ENCODE data around the gene TMIGD3. TPM values are rescaled to one million over a fixed set of nuclear protein-coding genes. Genes with fewer than 3 reads are reported as not detected.
A peak's percentile ranks its signal among the peaks of the same experiment; 100 is the strongest.

Gene TMIGD3
- total RNA-seq, 1 donor from 2014 or later: not detected

- DNase-seq (ENCODE audit: low read depth): no peak
- Histone ChIP-seq H3K36me3 (ENCODE audit: control insufficient read depth, insufficient read depth, low read length) (no peaks in the 10 kb centered on the region), H3K4me3 (ENCODE audit: low read depth, low read length) (no peak overlapping the region), H3K27me3 (ENCODE audit: control insufficient read depth, insufficient read depth, low read length) (no peaks in the 10 kb centered on the region)
- no peak for TF ChIP-seq CTCF (IDR thresholded peaks at IDR 0.05; ENCODE audit: insufficient read depth, low read length, poor library complexity, severe bottlenecking)
Measured at GRCh38 chr1:111484391-111485026, 18.9 kb downstream of the TMIGD3 start.

GRCh38 chr1:111483876-111484275 is 19.6 kb downstream of the TMIGD3 start:
- no peak for TF ChIP-seq CTCF (IDR thresholded peaks at IDR 0.05; ENCODE audit: insufficient read depth, low read length, poor library complexity, severe bottlenecking)
- DNase-seq (ENCODE audit: low read depth): no peak
- H3K27me3 ChIP-seq (ENCODE audit: control insufficient read depth, insufficient read depth, low read length): no peaks in the 10 kb centered on the region
- H3K36me3 ChIP-seq (ENCODE audit: control insufficient read depth, insufficient read depth, low read length): no peaks in the 10 kb centered on the region
- H3K4me3 ChIP-seq (ENCODE audit: low read depth, low read length): no peak overlapping the region

- DNase-seq (ENCODE audit: low read depth): no peak
- Histone ChIP-seq H3K27me3 (ENCODE audit: control insufficient read depth, insufficient read depth, low read length) (no peaks in the 10 kb centered on the region), H3K4me3 (ENCODE audit: low read depth, low read length) (no peak overlapping the region), H3K36me3 (ENCODE audit: control insufficient read depth, insufficient read depth, low read length) (no peaks in the 10 kb centered on the region)
- TF ChIP-seq CTCF (IDR thresholded peaks at IDR 0.05; ENCODE audit: insufficient read depth, low read length, poor library complexity, severe bottlenecking): no peak
Measured at GRCh38 chr1:111483166-111483565, 20.3 kb downstream of the TMIGD3 start.

- H3K36me3 ChIP-seq (ENCODE audit: control insufficient read depth, insufficient read depth, low read length): no peaks in the 10 kb centered on the region
- H3K27me3 ChIP-seq (ENCODE audit: control insufficient read depth, insufficient read depth, low read length): no peaks in the 10 kb centered on the region
- no peak overlapping the region for H3K4me3 ChIP-seq (ENCODE audit: low read depth, low read length)
- TF ChIP-seq CTCF (IDR thresholded peaks at IDR 0.05; ENCODE audit: insufficient read depth, low read length, poor library complexity, severe bottlenecking): peak; percentile 88
- no peak for DNase-seq (ENCODE audit: low read depth)
Measured at GRCh38 chr1:111481387-111482221, 21.8 kb downstream of the TMIGD3 start.

GRCh38 chr1:111480674-111481073 is 22.8 kb downstream of the TMIGD3 start:
- Histone ChIP-seq H3K27me3 (ENCODE audit: control insufficient read depth, insufficient read depth, low read length) (no peaks in the 10 kb centered on the region), H3K4me3 (ENCODE audit: low read depth, low read length) (no peak overlapping the region), H3K36me3 (ENCODE audit: control insufficient read depth, insufficient read depth, low read length) (no peaks in the 10 kb centered on the region)
- no peak for DNase-seq (ENCODE audit: low read depth)
- TF ChIP-seq CTCF (IDR thresholded peaks at IDR 0.05; ENCODE audit: insufficient read depth, low read length, poor library complexity, severe bottlenecking): no peak
